Esophagus squamous epithelium (tissue), 4 donors: ENCODE data around the gene SERPINA12.

Experiments used
- CTCF ChIP-seq, 6 experiments: fragments of 450-650 bp in 4 of 6; fragments of 200-600 bp in 2 of 6; sonication (generic) in 2 of 6; IDR thresholded peaks; one replicate each; pipeline ENCODE4 v1.5.1; 2016 to 2019; ENCODE audit warnings: antibody characterized with exemption in 6 of 6, mild to moderate bottlenecking in 4 of 6, moderate library complexity in 4 of 6
- POLR2A ChIP-seq, 4 donors: fragments of 450-650 bp; IDR thresholded peaks; one replicate each; pipeline ENCODE4 v1.6.1; 2017; ENCODE audit warnings: antibody characterized with exemption in 4 of 4, mild to moderate bottlenecking in 4 of 4, moderate library complexity in 3 of 4

- TF ChIP-seq CTCF (IDR thresholded peaks at IDR 0.05) = peak; percentile 69 to 96 (median 84)
- TF ChIP-seq POLR2A (IDR thresholded peaks at IDR 0.05) = no peak
These were observed 40.0 kb upstream of the SERPINA12 start for GRCh38 chr14:94548999-94549985.
